ENCODE results near the gene TIFAB.

- no peak for TF ChIP-seq SUZ12 (IDR thresholded peaks at IDR 0.05; ENCODE audit: extremely low read depth, insufficient read depth, insufficient read length)
- no peak for TF ChIP-seq YY1 (IDR thresholded peaks at IDR 0.05; ENCODE audit: insufficient read depth, insufficient read length)
Measured at GRCh38 chr5:135398160-135398854, 53.8 kb downstream of the TIFAB start.
